ENCODE data around the gene SPOCD1. TPM values are rescaled to one million over a fixed set of nuclear protein-coding genes. Genes with fewer than 3 reads are reported as not detected.

Gene SPOCD1
- total and polyA plus RNA-seq, 2 donors from 2014 or later, result 0.22 to 0.98 TPM

DNA sequence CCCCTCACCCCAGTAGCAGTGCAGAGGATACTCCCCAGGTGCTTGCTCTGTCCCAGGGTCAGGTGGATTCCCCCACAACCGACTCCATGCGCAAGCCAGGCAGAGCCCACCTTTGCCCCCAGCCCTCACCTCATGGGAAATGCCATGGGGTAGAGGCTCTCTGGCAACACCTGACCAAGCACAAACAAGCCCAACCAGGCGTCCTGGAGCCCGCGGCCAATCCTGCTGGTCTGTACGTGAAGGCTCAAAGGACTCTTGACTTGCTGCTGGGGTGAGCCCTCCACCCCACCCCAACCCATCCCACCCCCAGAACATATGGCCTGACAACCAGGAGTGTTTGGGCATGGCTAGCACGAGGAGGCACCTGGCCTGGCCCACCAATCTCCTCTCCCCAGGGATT lies 53.5 kb downstream of the SPOCD1 start:
- TF ChIP-seq, protein P1, sequence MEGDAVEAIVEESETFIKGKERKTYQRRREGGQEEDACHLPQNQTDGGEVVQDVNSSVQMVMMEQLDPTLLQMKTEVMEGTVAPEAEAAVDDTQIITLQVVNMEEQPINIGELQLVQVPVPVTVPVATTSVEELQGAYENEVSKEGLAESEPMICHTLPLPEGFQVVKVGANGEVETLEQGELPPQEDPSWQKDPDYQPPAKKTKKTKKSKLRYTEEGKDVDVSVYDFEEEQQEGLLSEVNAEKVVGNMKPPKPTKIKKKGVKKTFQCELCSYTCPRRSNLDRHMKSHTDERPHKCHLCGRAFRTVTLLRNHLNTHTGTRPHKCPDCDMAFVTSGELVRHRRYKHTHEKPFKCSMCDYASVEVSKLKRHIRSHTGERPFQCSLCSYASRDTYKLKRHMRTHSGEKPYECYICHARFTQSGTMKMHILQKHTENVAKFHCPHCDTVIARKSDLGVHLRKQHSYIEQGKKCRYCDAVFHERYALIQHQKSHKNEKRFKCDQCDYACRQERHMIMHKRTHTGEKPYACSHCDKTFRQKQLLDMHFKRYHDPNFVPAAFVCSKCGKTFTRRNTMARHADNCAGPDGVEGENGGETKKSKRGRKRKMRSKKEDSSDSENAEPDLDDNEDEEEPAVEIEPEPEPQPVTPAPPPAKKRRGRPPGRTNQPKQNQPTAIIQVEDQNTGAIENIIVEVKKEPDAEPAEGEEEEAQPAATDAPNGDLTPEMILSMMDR (IDR thresholded peaks at IDR 0.05; ENCODE audit: borderline replicate concordance, extremely low read depth, insufficient read depth), result no peak
- intact Hi-C loops (cut with DNase I), result no loop called here
- Histone ChIP-seq H3K9ac (ENCODE audit: low read length in 3 of 3) (no peak overlapping the region), H3K27me3 (ENCODE audit: control insufficient read depth, insufficient read depth, low read length) (no peaks in the 10 kb centered on the region), H3K27ac (ENCODE audit: low read depth in 2 of 2, low read length in 2 of 2) (no peak overlapping the region), H3K4me3 (ENCODE audit: low read length in 3 of 3) (no peak overlapping the region), H3K9me3 (ENCODE audit: control insufficient read depth in 2 of 3, insufficient read depth in 1 of 3, low read length in 3 of 3) (no peaks in the 10 kb centered on the region), H3K36me3 (ENCODE audit: control insufficient read depth in 2 of 3, insufficient read depth in 3 of 3, low read length in 3 of 3) (no peaks in the 10 kb centered on the region), H3K4me1 (ENCODE audit: control insufficient read depth in 2 of 3, insufficient read depth in 2 of 3, low read depth in 1 of 3, low read length in 3 of 3) (peaks cover 0 to 15% (median 0%) of the 10 kb centered on the region in 3 donors)
- FAIRE-seq (no peak), DNase-seq (peak in 1 of 5 donors; percentile 34)

DNA sequence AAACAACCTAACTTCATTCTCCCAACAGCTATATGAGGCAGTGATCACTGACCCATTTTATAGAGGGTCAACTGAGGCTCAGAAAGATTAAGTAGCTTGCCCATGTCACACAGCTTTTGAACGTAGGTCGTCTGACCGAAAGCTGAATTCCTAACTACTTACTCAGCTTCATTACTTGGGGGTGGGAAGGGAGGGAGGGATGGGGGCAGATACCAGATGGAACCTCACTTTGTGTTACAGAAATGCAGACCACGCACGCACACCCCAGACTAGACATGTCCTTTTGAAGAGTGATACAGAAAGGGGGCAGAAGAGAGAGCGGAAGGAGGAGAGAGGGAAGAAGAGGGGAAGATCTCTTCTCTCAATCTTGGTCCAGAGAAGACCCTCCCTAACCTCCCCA lies 53.9 kb downstream of the SPOCD1 start:
- no peaks in the 10 kb centered on the region for H3K27me3 ChIP-seq (ENCODE audit: control insufficient read depth, insufficient read depth, low read length)
- FAIRE-seq (no peak), DNase-seq (no peak)
- intact Hi-C loops (cut with DNase I), result no loop called here
- H3K9ac ChIP-seq (ENCODE audit: low read length in 3 of 3), result no peak overlapping the region
- no peaks in the 10 kb centered on the region for H3K36me3 ChIP-seq (ENCODE audit: control insufficient read depth in 2 of 3, insufficient read depth in 3 of 3, low read length in 3 of 3)
- no peak overlapping the region for H3K4me3 ChIP-seq (ENCODE audit: low read length in 3 of 3)
- no peak overlapping the region for H3K27ac ChIP-seq (ENCODE audit: low read depth in 2 of 2, low read length in 2 of 2)
- H3K9me3 ChIP-seq (ENCODE audit: control insufficient read depth in 2 of 3, insufficient read depth in 1 of 3, low read length in 3 of 3), result no peaks in the 10 kb centered on the region
- peaks cover 0 to 15% (median 0%) of the 10 kb centered on the region in 3 donors for H3K4me1 ChIP-seq (ENCODE audit: control insufficient read depth in 2 of 3, insufficient read depth in 2 of 3, low read depth in 1 of 3, low read length in 3 of 3)
- TF ChIP-seq, protein P1 (IDR thresholded peaks at IDR 0.05; ENCODE audit: borderline replicate concordance, extremely low read depth, insufficient read depth), result no peak

DNA sequence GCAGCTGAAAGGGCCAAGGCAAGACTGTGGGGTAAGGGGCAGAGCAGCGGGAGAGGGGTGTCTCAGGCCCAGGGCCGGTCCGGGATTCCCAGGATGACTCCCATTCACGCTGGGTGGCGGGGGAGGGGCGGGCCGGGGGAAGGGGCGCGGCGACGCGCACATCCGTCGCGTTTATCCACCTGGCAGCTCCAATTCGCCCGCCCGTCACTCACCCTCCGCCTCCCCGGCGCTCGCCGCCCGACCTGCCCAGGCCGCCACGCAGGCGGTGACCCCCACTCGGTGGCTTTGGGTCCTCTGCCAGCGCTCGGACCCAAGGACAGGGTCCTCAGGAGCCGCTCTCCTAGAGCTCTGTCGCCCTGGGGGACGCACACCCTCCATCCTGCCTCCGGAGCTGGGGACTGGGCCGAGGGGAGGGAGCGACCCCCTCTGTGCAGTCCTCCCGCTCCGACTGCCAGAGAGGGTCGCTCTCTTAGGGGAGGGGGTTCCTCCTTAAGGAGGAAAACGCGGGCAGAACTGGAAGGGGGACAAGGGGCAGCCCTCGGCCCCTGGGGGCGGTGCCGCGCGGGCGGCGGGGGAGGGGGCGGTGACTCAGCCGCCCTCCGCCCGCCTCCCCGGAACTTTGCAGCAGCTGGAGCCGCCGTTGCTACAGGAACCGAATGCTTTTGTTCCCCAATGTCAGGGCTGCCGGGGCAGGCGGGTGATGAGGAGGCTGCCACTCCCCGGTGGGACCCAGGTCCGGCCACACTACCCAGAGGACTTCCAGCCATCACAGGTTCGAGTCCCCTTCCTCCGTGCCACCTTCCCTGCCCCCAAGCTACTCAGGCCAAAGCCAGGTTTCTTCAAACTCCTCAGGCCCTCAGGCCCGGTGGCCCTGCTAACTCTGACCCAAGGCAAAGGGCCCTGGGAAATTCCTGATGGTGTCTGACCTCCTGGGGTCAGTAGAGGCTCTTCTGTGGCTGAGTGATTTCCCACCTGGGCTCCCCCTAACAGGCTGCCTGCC lies 55.1 kb downstream of the SPOCD1 start:
- no peak overlapping the region for H3K27ac ChIP-seq (ENCODE audit: low read depth in 2 of 2, low read length in 2 of 2)
- no peak for FAIRE-seq
- intact Hi-C loops (cut with DNase I), result no loop called here
- H3K4me1 ChIP-seq (ENCODE audit: control insufficient read depth in 2 of 3, insufficient read depth in 2 of 3, low read depth in 1 of 3, low read length in 3 of 3), result peaks cover 0 to 15% (median 0%) of the 10 kb centered on the region in 3 donors
- DNase-seq, result peak; percentile 73 to 90 (median 85)
- TF ChIP-seq, protein P1 (IDR thresholded peaks at IDR 0.05; ENCODE audit: borderline replicate concordance, extremely low read depth, insufficient read depth), result no peak
- no peaks in the 10 kb centered on the region for H3K9me3 ChIP-seq (ENCODE audit: control insufficient read depth in 2 of 3, insufficient read depth in 1 of 3, low read length in 3 of 3)
- H3K36me3 ChIP-seq (ENCODE audit: control insufficient read depth in 2 of 3, insufficient read depth in 3 of 3, low read length in 3 of 3), result no peaks in the 10 kb centered on the region
- H3K4me3 ChIP-seq (ENCODE audit: low read length in 3 of 3), result peak overlapping the region in 2 of 3 donors; percentile 41 to 43
- no peaks in the 10 kb centered on the region for H3K27me3 ChIP-seq (ENCODE audit: control insufficient read depth, insufficient read depth, low read length)
- no peak overlapping the region for H3K9ac ChIP-seq (ENCODE audit: low read length in 3 of 3)

Data from kidney (tissue), 14 donors.